Measurements from ENCODE around the gene LRTM2.

DNA sequence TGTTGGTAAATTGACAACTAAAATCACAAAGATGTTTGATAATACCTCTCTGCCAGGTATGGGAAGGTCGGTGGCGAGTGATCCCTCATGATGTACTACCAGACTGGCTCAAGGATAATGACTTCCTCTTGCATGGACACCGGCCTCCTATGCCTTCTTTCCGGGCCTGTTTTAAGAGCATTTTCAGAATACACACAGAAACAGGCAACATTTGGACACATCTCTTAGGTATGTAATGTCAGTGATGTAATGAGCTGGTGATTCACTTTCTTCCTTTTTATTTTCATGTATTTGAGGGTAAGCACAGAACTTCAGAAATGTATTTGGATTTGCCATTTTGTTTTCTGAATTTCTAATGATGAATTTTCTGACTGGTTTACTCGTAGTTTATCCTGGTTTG lies 42.6 kb upstream of the LRTM2 start:
- no peak for TF ChIP-seq EP300 (conservative IDR thresholded peaks at IDR 0.05; ENCODE audit: poor library complexity, severe bottlenecking)
- no peak for TF ChIP-seq CTCF (IDR thresholded peaks at IDR 0.05; ENCODE audit: poor library complexity, severe bottlenecking)
- TF ChIP-seq MXI1 (conservative IDR thresholded peaks at IDR 0.05; ENCODE audit: poor library complexity, severe bottlenecking), result no peak
- no peak for TF ChIP-seq EZH2 (IDR thresholded peaks at IDR 0.05; ENCODE audit: borderline replicate concordance, insufficient read depth, low read length, poor library complexity, severe bottlenecking)
- TF ChIP-seq, protein P1, sequence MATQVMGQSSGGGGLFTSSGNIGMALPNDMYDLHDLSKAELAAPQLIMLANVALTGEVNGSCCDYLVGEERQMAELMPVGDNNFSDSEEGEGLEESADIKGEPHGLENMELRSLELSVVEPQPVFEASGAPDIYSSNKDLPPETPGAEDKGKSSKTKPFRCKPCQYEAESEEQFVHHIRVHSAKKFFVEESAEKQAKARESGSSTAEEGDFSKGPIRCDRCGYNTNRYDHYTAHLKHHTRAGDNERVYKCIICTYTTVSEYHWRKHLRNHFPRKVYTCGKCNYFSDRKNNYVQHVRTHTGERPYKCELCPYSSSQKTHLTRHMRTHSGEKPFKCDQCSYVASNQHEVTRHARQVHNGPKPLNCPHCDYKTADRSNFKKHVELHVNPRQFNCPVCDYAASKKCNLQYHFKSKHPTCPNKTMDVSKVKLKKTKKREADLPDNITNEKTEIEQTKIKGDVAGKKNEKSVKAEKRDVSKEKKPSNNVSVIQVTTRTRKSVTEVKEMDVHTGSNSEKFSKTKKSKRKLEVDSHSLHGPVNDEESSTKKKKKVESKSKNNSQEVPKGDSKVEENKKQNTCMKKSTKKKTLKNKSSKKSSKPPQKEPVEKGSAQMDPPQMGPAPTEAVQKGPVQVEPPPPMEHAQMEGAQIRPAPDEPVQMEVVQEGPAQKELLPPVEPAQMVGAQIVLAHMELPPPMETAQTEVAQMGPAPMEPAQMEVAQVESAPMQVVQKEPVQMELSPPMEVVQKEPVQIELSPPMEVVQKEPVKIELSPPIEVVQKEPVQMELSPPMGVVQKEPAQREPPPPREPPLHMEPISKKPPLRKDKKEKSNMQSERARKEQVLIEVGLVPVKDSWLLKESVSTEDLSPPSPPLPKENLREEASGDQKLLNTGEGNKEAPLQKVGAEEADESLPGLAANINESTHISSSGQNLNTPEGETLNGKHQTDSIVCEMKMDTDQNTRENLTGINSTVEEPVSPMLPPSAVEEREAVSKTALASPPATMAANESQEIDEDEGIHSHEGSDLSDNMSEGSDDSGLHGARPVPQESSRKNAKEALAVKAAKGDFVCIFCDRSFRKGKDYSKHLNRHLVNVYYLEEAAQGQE (IDR thresholded peaks at IDR 0.05; ENCODE audit: borderline replicate concordance), result no peak
- TF ChIP-seq POLR2AphosphoS5 (IDR thresholded peaks at IDR 0.05), result no peak
- TF ChIP-seq RAD21 (conservative IDR thresholded peaks at IDR 0.05), result no peak
- no peak for TF ChIP-seq SMC3 (conservative IDR thresholded peaks at IDR 0.05; ENCODE audit: poor library complexity)
- TF ChIP-seq TAF1 (IDR thresholded peaks at IDR 0.05; ENCODE audit: low read depth), result no peak
